ENCODE measurements around the gene RGMA. TPM values are rescaled to one million over a fixed set of nuclear protein-coding genes. Genes with fewer than 3 reads are reported as not detected.
A peak's percentile ranks its signal among the peaks of the same experiment; 100 is the strongest.

RGMA gene
- total RNA-seq, 1 experiment from 2014 or later = 5.5 TPM

DNA sequence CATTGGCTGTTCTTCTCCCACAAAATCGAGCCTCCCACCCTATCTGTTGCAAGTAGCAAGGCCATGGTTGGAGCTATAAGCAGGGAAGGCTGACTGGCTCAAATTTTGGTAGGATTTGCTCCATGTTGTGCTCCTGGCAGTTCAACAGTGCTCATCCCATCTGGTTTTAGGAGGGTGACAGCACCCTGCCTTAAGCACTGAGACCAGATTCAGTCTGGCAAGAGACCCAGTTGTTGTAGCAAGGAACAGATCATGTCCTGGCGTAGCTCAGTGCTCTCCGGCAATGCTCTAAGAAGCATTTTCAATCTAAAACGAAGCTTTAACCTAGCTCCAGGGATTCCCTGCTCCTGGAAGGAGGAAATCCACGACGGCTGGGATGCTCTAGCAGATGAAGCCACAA is 91.2 kb downstream of the RGMA start:
- intact Hi-C loops (cut with micrococcal nuclease) = no loop called here
- CTCF ChIA-PET = no interaction called here
- Histone ChIP-seq H3K4me2 (ENCODE audit: low read length) (no peak overlapping the region), H4K20me1 (ENCODE audit: insufficient read depth) (no peaks in the 10 kb centered on the region), H3K9me2 (ENCODE audit: insufficient read depth) (no peaks in the 10 kb centered on the region), H3K4me1 (ENCODE audit: control insufficient read depth in 1 of 2, insufficient read depth in 2 of 2, low read length in 2 of 2) (no peaks in the 10 kb centered on the region), H3K9ac (ENCODE audit: low read length) (no peak overlapping the region), H3K4me3 (replicated peaks in 1 of 2; ENCODE audit: low read depth in 1 of 2, low read length in 2 of 2) (no peak overlapping the region), H3K36me3 (ENCODE audit: control insufficient read depth in 1 of 2, insufficient read depth in 2 of 2, low read length in 2 of 2) (peaks cover 52 to 70% of the 10 kb centered on the region in 2 experiments), H2AFZ (ENCODE audit: low read depth, low read length, poor library complexity, severe bottlenecking) (no peak overlapping the region), H3K27ac (ENCODE audit: low read depth, low read length) (no peak overlapping the region), H3K9me3 (ENCODE audit: control insufficient read depth in 1 of 2, insufficient read depth in 1 of 2, low read depth in 1 of 2, low read length in 2 of 2) (no peaks in the 10 kb centered on the region), H3K79me2 (ENCODE audit: insufficient read depth, low read length) (peaks cover 39% of the 10 kb centered on the region), H3K27me3 (ENCODE audit: insufficient read depth, low read length) (no peaks in the 10 kb centered on the region)
- RAD21 ChIA-PET (ENCODE audit: low non-redundant PET in 1 of 2, low total read pairs in 2 of 2, uncharacterized antibody in 2 of 2, unreplicated experiment in 2 of 2) = no interaction called here
- ATAC-seq (no peak), DNase-seq (ENCODE audit: low read depth, low spot score) (no peak)
- POLR2A ChIA-PET = no interaction called here
- TF ChIP-seq YY1 (IDR thresholded peaks at IDR 0.05; ENCODE audit: extremely low read depth, insufficient replicate concordance, low read depth, low read length) (no peak), ZNF274 (IDR thresholded peaks at IDR 0.05; ENCODE audit: low read depth, low read length) (no peak), SRF (IDR thresholded peaks at IDR 0.05; ENCODE audit: low read depth) (no peak), RAD21 (IDR thresholded peaks at IDR 0.05; ENCODE audit: low read depth) (no peak), SP1 (IDR thresholded peaks at IDR 0.05; ENCODE audit: low read depth) (no peak)
- BruUV-seq (replicated peaks) = TSS peak; percentile 1

DNA sequence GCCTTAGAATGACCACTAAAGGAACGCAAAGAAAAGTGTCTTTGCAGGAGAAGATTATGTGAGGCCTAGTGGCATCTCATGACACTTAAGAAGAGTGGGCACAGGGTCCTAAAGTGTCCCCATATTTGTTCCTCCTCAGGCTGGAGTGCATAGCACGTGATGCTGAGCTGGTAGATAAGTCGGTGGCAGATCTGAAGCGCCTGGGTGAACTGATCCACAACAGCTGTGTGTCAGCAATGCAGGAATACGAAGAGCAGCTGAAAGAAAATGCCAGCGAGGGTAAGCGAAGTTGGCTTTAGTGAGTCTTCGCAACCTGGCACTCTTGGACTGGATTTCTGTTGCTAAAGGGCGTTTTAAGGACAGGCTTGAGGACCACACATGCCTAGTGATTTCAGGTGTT is 96.3 kb downstream of the RGMA start:
- no peak for DNase-seq (ENCODE audit: low read depth, low spot score)
- RAD21 ChIA-PET (ENCODE audit: low non-redundant PET in 1 of 2, low total read pairs in 2 of 2, uncharacterized antibody in 2 of 2, unreplicated experiment in 2 of 2) = no interaction called here
- Histone ChIP-seq H3K27me3 (ENCODE audit: insufficient read depth, low read length) (no peaks in the 10 kb centered on the region), H2AFZ (ENCODE audit: low read depth, low read length, poor library complexity, severe bottlenecking) (no peak overlapping the region), H3K4me2 (ENCODE audit: low read length) (no peak overlapping the region), H3K4me3 (replicated peaks in 1 of 2; ENCODE audit: low read depth in 1 of 2, low read length in 2 of 2) (no peak overlapping the region), H3K9me2 (ENCODE audit: insufficient read depth) (no peaks in the 10 kb centered on the region), H4K20me1 (ENCODE audit: insufficient read depth) (no peaks in the 10 kb centered on the region), H3K79me2 (ENCODE audit: insufficient read depth, low read length) (peaks cover 65% of the 10 kb centered on the region), H3K36me3 (ENCODE audit: control insufficient read depth in 1 of 2, insufficient read depth in 2 of 2, low read length in 2 of 2) (peaks cover 40 to 60% of the 10 kb centered on the region in 2 experiments; a peak in 3 of 4 replicates), H3K9ac (ENCODE audit: low read length) (no peak overlapping the region), H3K4me1 (ENCODE audit: control insufficient read depth in 1 of 2, insufficient read depth in 2 of 2, low read length in 2 of 2) (no peaks in the 10 kb centered on the region), H3K9me3 (ENCODE audit: control insufficient read depth in 1 of 2, insufficient read depth in 1 of 2, low read depth in 1 of 2, low read length in 2 of 2) (no peaks in the 10 kb centered on the region), H3K27ac (ENCODE audit: low read depth, low read length) (no peak overlapping the region)
- no peak for ATAC-seq
- POLR2A ChIA-PET = no interaction called here
- CTCF ChIA-PET = no interaction called here
- TF ChIP-seq EGR1 (IDR thresholded peaks at IDR 0.05; ENCODE audit: low read depth) (no peak), EZH2phosphoT487 (IDR thresholded peaks at IDR 0.05; ENCODE audit: borderline replicate concordance) (no peak), RAD21 (IDR thresholded peaks at IDR 0.05; ENCODE audit: low read depth) (no peak), POLR2A (IDR thresholded peaks at IDR 0.05; ENCODE audit: borderline replicate concordance, extremely low read depth, insufficient read depth, insufficient read length) (no peak)
- TF ChIP-seq, protein P1, sequence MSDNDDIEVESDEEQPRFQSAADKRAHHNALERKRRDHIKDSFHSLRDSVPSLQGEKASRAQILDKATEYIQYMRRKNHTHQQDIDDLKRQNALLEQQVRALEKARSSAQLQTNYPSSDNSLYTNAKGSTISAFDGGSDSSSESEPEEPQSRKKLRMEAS (IDR thresholded peaks at IDR 0.05) = no peak
- TF ChIP-seq, protein P2, sequence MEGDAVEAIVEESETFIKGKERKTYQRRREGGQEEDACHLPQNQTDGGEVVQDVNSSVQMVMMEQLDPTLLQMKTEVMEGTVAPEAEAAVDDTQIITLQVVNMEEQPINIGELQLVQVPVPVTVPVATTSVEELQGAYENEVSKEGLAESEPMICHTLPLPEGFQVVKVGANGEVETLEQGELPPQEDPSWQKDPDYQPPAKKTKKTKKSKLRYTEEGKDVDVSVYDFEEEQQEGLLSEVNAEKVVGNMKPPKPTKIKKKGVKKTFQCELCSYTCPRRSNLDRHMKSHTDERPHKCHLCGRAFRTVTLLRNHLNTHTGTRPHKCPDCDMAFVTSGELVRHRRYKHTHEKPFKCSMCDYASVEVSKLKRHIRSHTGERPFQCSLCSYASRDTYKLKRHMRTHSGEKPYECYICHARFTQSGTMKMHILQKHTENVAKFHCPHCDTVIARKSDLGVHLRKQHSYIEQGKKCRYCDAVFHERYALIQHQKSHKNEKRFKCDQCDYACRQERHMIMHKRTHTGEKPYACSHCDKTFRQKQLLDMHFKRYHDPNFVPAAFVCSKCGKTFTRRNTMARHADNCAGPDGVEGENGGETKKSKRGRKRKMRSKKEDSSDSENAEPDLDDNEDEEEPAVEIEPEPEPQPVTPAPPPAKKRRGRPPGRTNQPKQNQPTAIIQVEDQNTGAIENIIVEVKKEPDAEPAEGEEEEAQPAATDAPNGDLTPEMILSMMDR (IDR thresholded peaks at IDR 0.05 in 2 of 3, conservative IDR thresholded peaks at IDR 0.05 in 1 of 3; ENCODE audit: borderline replicate concordance in 1 of 3, insufficient read depth in 1 of 3, low read depth in 2 of 3, low read length in 2 of 3) = no peak
- intact Hi-C loops (cut with micrococcal nuclease) = no loop called here
- no TSS peak for BruUV-seq (replicated peaks)
